ENCODE measurements around the gene LRRC8B. TPM values are rescaled to one million over a fixed set of nuclear protein-coding genes. Genes with fewer than 3 reads are reported as not detected.

The LRRC8B gene
- total and polyA plus RNA-seq, 9 of the 15 experiments (the other 6 are each of a cell fraction or from before 2014, with no cell fraction given): 4.3 to 43.7 (median 14.4) TPM

- peak; percentile 45; the same call in 1 of the 2 replicates for TF ChIP-seq TOE1 (IDR thresholded peaks at IDR 0.05; ENCODE audit: borderline replicate concordance)
- TF ChIP-seq TOE1 (CRISPR knock-in tag; IDR thresholded peaks at IDR 0.05; ENCODE audit: borderline replicate concordance, low read depth): no peak
- TF ChIP-seq KAT7 (CRISPR knock-in tag; IDR thresholded peaks at IDR 0.05; ENCODE audit: borderline replicate concordance): no peak; the same call in 1 of the 2 replicates
- no peak for TF ChIP-seq ZNF134 (CRISPR knock-in tag; conservative IDR thresholded peaks at IDR 0.05)
- no peak for TF ChIP-seq RFX5 (IDR thresholded peaks at IDR 0.05; ENCODE audit: low read depth, low read length)
- TF ChIP-seq THRA (IDR thresholded peaks at IDR 0.05): no peak
- TF ChIP-seq BDP1 (IDR thresholded peaks at IDR 0.05; ENCODE audit: insufficient read depth, insufficient read length): no peak
- TF ChIP-seq, protein P1, sequence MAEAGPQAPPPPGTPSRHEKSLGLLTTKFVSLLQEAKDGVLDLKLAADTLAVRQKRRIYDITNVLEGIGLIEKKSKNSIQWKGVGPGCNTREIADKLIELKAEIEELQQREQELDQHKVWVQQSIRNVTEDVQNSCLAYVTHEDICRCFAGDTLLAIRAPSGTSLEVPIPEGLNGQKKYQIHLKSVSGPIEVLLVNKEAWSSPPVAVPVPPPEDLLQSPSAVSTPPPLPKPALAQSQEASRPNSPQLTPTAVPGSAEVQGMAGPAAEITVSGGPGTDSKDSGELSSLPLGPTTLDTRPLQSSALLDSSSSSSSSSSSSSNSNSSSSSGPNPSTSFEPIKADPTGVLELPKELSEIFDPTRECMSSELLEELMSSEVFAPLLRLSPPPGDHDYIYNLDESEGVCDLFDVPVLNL (CRISPR knock-in tag; IDR thresholded peaks at IDR 0.05; ENCODE audit: low read depth): peak; percentile 94
- no peak for TF ChIP-seq CC2D1A (IDR thresholded peaks at IDR 0.05)
- no peak for TF ChIP-seq ZNF561 (CRISPR knock-in tag; conservative IDR thresholded peaks at IDR 0.05)
- TF ChIP-seq ZNF3 (CRISPR knock-in tag; IDR thresholded peaks at IDR 0.05): no peak
- TF ChIP-seq CREB1 (IDR thresholded peaks at IDR 0.05): no peak
- peak; percentile 89; the same call in 1 of the 2 replicates for TF ChIP-seq CREB1 (CRISPR knock-in tag; IDR thresholded peaks at IDR 0.05)
- no peak for TF ChIP-seq ARHGAP35 (IDR thresholded peaks at IDR 0.05; ENCODE audit: partially characterized antibody)
- TF ChIP-seq, protein P2, sequence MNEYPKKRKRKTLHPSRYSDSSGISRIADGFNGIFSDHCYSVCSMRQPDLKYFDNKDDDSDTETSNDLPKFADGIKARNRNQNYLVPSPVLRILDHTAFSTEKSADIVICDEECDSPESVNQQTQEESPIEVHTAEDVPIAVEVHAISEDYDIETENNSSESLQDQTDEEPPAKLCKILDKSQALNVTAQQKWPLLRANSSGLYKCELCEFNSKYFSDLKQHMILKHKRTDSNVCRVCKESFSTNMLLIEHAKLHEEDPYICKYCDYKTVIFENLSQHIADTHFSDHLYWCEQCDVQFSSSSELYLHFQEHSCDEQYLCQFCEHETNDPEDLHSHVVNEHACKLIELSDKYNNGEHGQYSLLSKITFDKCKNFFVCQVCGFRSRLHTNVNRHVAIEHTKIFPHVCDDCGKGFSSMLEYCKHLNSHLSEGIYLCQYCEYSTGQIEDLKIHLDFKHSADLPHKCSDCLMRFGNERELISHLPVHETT (CRISPR knock-in tag; conservative IDR thresholded peaks at IDR 0.05 in 1 of 2, IDR thresholded peaks at IDR 0.05 in 1 of 2): no peak; a peak in 1 of 4 replicates
- TF ChIP-seq, protein P3, sequence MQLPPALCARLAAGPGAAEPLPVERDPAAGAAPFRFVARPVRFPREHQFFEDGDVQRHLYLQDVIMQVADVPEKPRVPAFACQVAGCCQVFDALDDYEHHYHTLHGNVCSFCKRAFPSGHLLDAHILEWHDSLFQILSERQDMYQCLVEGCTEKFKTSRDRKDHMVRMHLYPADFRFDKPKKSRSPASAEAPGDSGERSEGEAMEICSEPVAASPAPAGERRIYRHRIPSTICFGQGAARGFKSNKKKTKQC (CRISPR knock-in tag; IDR thresholded peaks at IDR 0.05): peak; percentile 100
- TF ChIP-seq MEIS2 (IDR thresholded peaks at IDR 0.05; ENCODE audit: partially characterized antibody): peak; percentile 83
- TF ChIP-seq HDGF (IDR thresholded peaks at IDR 0.05): no peak
- TF ChIP-seq ZNF436 (CRISPR knock-in tag; IDR thresholded peaks at IDR 0.05): no peak
- TF ChIP-seq TSHZ1 (CRISPR knock-in tag; IDR thresholded peaks at IDR 0.05): peak; percentile 77; the same call in 1 of the 2 replicates
- TF ChIP-seq WHSC1 (IDR thresholded peaks at IDR 0.05; ENCODE audit: low read length): no peak
Observed at GRCh38 chr1:89523572-89524368, 859 bp upstream of the LRRC8B start (continued).
